GM12878 (cell line): ENCODE measurements around the gene ENO2. TPM values are rescaled to one million over a fixed set of nuclear protein-coding genes. Genes with fewer than 3 reads are reported as not detected.

ENCODE experiments used
- ATAC-seq: fragments of 200-7000 bp; cut with Tn5 transposase; 3 replicates; pipeline ENCODE4 v1.9.1; 2020; ENCODE audit warnings: mild to moderate bottlenecking, moderate library complexity
- BruUV-seq: library from RNA; stranded (reverse); fragments of 400-500 nt; replicated peaks from 2 replicates; lab custom pipeline; 2021; lab: Mats Ljungman, UMichigan
- CTCF ChIA-PET: fragments of 300-600 bp; sonication (Branson Sonifier 250); formaldehyde crosslinking; extraction: SDS; loops from one replicate; lab custom pipeline; 2021; ENCODE audit warnings: inconsistent platforms; lab: Yijun Ruan, JAX
- POLR2A ChIA-PET: fragments of 350-600 bp; formaldehyde crosslinking; extraction: SDS; loops from one replicate; lab custom pipeline; 2021; ENCODE audit warnings: inconsistent platforms; lab: Charles Lee
- RAD21 ChIA-PET: fragments of 300-600 bp; sonication (Branson Sonifier 250); formaldehyde crosslinking; loops from one replicate; lab custom pipeline; 2023; ENCODE audit warnings: antibody characterized with exemption; ENCODE audit not compliant: unreplicated experiment; lab: Charles Lee
- SMC1A ChIA-PET: fragments of 300-600 bp; sonication (Branson Sonifier 250); formaldehyde crosslinking; loops from one replicate; lab custom pipeline; 2023; ENCODE audit not compliant: unreplicated experiment, uncharacterized antibody; lab: Charles Lee
- DNase-seq: peaks from one replicate; pipeline ENCODE4 v3.0.0-alpha.2; 2011; ENCODE audit warnings: low read depth, low spot score
- FAIRE-seq: peaks from 3 replicates; lab custom pipeline; 2011; peaks lifted over from hg19 to GRCh38; lab: Jason Lieb, UNC
- H2AFZ ChIP-seq: 2 replicates; pipeline ENCODE4 v1.6.0; 2011; ENCODE audit warnings: low read depth, low read length, control low read depth; ENCODE audit not compliant: control insufficient read depth
- H3K27ac ChIP-seq: 2 replicates; pipeline ENCODE4 v1.5.1; 2011; ENCODE audit warnings: control low read depth; ENCODE audit not compliant: control insufficient read depth, insufficient read depth
- H3K27me3 ChIP-seq, 2 experiments: replicated peaks in 1 of 2; 2 replicates each; pipeline versions ENCODE4 v1.6.0 to v1.6.1; 2011; ENCODE audit warnings: low read length in 1 of 2; ENCODE audit not compliant: control insufficient read depth in 2 of 2, insufficient read depth in 2 of 2
- H3K36me3 ChIP-seq, 2 experiments: 2 replicates each; pipeline ENCODE4 v1.5.1; 2011; ENCODE audit warnings: low read length in 1 of 2; ENCODE audit not compliant: control insufficient read depth in 2 of 2, insufficient read depth in 2 of 2
- H3K4me1 ChIP-seq: 2 replicates; pipeline ENCODE4 v1.6.1; 2011; ENCODE audit warnings: mild to moderate bottlenecking, low read length, moderate library complexity, mixed read lengths; ENCODE audit not compliant: control insufficient read depth, insufficient read depth
- H3K4me2 ChIP-seq: 2 replicates; pipeline ENCODE4 v1.6.0; 2011; ENCODE audit warnings: control low read depth; ENCODE audit not compliant: control insufficient read depth, insufficient read depth
- H3K4me3 ChIP-seq: fragments of 200-600 bp; sonication (generic); 2 replicates; pipeline ENCODE4 v1.5.1; 2016
- H3K79me2 ChIP-seq: 2 replicates; pipeline ENCODE4 v1.6.0; 2011; ENCODE audit warnings: low read length; ENCODE audit not compliant: control insufficient read depth, insufficient read depth
- H3K9ac ChIP-seq: 2 replicates; pipeline ENCODE4 v1.8.0; 2011; ENCODE audit warnings: low read length, control low read depth, mixed read lengths; ENCODE audit not compliant: control insufficient read depth, insufficient read depth
- H3K9me3 ChIP-seq: replicated peaks from 3 replicates; pipeline ENCODE4 v1.5.1; 2011; ENCODE audit warnings: mild to moderate bottlenecking, low read length; ENCODE audit not compliant: control insufficient read depth, insufficient read depth
- H4K20me1 ChIP-seq: 2 replicates; pipeline ENCODE4 v1.6.0; 2011; ENCODE audit not compliant: control insufficient read depth, insufficient read depth
- CBX3 ChIP-seq: fragments of 200-600 bp; sonication (generic); IDR thresholded peaks from 2 replicates; pipeline ENCODE4 v1.6.1; 2016; ENCODE audit warnings: low read depth, borderline replicate concordance
- KAT2A ChIP-seq: conservative IDR thresholded peaks from 2 replicates; pipeline ENCODE4 v1.6.1; 2011; ENCODE audit warnings: low read depth, low read length; ENCODE audit not compliant: control insufficient read depth
- PBX3 ChIP-seq: IDR thresholded peaks from 2 replicates; pipeline ENCODE4 v1.6.1; 2011; ENCODE audit warnings: mild to moderate bottlenecking, low read depth, low read length, moderate library complexity; ENCODE audit not compliant: insufficient replicate concordance
- POLR2A ChIP-seq: IDR thresholded peaks from 2 replicates; pipeline ENCODE4 v1.6.1; 2011; ENCODE audit warnings: low read depth, mild to moderate bottlenecking, low read length
- ZSCAN29 ChIP-seq: fragments of 450-650 bp; IDR thresholded peaks from 2 replicates; pipeline ENCODE4 v1.6.1; 2017; ENCODE audit warnings: mild to moderate bottlenecking, moderate library complexity
- WGBS: methylation state at CpG from one replicate; pipeline ENCODE4 v1.1.6; 2016; ENCODE audit warnings: low lambda C conversion rate; ENCODE audit not compliant: insufficient replicate concordance, insufficient coverage; ENCODE audit errors: missing lambda C conversion rate; 5-methylcytosine and 5-hydroxymethylcytosine counted together
- in situ Hi-C: fragments of 300-500 bp; cut with MboI; formaldehyde crosslinking; loops from 9 replicates; pipeline ENCODE4 v1.14.3; 2018; ENCODE audit warnings: mixed read lengths
- intact Hi-C: fragments of 100-400 bp; cut with micrococcal nuclease; formaldehyde crosslinking; loops from one replicate; pipeline ENCODE4 v1.14.2; 2022; ENCODE audit not compliant: unreplicated experiment
- polyA plus RNA-seq, 11 experiments: library from polyadenylated mRNA; depleted of rRNA in 4 of 11; unstranded in 6 of 11; stranded (reverse) in 5 of 11; fragments of >200 nt; fragmentation: Nextera tagmentation in 4 of 11; fragmentation: Illumina TruSeq in 1 of 11; extraction: Ambion mirVana in 4 of 11; extraction: Trizol in 1 of 11; gene quantifications; 1 replicate in 1 of 11; 2 replicates in 10 of 11; pipeline versions ENCODE4 v1.2.1 to v1.2.3, GENCODE V29; 2011 to 2016; ENCODE audit warnings: inconsistent platforms in 2 of 11, missing spikeins in 2 of 11, low read depth in 1 of 11
- total RNA-seq, 4 experiments: library from RNA; depleted of rRNA in 3 of 4; stranded (reverse); fragments of >200 nt in 3 of 4; fragmentation: Illumina TruSeq in 1 of 4; extraction: Trizol in 1 of 4; gene quantifications; 2 replicates each; pipeline versions ENCODE4 v1.2.1 to v1.2.3, GENCODE V29; 2013 to 2021
- TF ChIP-seq, protein P1 (sequence below): fragments of 450-650 bp; IDR thresholded peaks from 2 replicates; pipeline ENCODE4 v1.6.1; 2017; ENCODE audit warnings: mild to moderate bottlenecking

The ENO2 gene
- total and polyA plus RNA-seq, 10 of the 15 experiments (the other 5 are each of a cell fraction or from before 2014, with no cell fraction given): 24.8 to 196 (median 43.1) TPM

GRCh38 chr12:6941782-6942181 is 27.4 kb downstream of the ENO2 start:
- H4K20me1 ChIP-seq: no peaks in the 10 kb centered on the region
- in situ Hi-C loops (no loop called here), intact Hi-C loops (no loop called here)
- CTCF ChIA-PET: interaction anchor here (0.7 to 8.6 kb wide), 4 partner anchors 17 to 69 kb away, joined by 3 to 111 read pairs (median 20); partner anchors contain the start of gene SPSB2
- H3K36me3 ChIP-seq: peaks cover 2 to 3% of the 10 kb centered on the region in 2 experiments; a peak in 1 of 4 replicates
- RAD21 ChIA-PET: interaction anchor here (5.6 kb wide), 1 partner anchor 16 kb away, joined by 45 read pairs; no protein-coding TSS in a partner anchor
- peaks cover 15% of the 10 kb centered on the region for H3K4me1 ChIP-seq
- POLR2A ChIA-PET: interaction anchor here (17.8 kb wide), 1 partner anchor 19 kb away, joined by 524 read pairs; no protein-coding TSS in a partner anchor
- ATAC-seq (no peak), FAIRE-seq (no peak), DNase-seq (no peak)
- SMC1A ChIA-PET: no interaction called here
- TF ChIP-seq CBX3 (no peak), POLR2A (0 out of 2 replicates have a peak, but pooled peaks have one; percentile 19)
- H3K27me3 ChIP-seq: no peaks in the 10 kb centered on the region
- BruUV-seq: no TSS peak
- no peak overlapping the region for H3K4me3 ChIP-seq
- 98% methylated on average over 9 of the region's 12 CpGs for WGBS
- H3K4me2 ChIP-seq: no peak overlapping the region
- no peak overlapping the region for H3K27ac ChIP-seq
- H2AFZ ChIP-seq: no peak overlapping the region
- peaks cover 31% of the 10 kb centered on the region for H3K79me2 ChIP-seq
- no peaks in the 10 kb centered on the region for H3K9me3 ChIP-seq
- no peak overlapping the region for H3K9ac ChIP-seq

DNA sequence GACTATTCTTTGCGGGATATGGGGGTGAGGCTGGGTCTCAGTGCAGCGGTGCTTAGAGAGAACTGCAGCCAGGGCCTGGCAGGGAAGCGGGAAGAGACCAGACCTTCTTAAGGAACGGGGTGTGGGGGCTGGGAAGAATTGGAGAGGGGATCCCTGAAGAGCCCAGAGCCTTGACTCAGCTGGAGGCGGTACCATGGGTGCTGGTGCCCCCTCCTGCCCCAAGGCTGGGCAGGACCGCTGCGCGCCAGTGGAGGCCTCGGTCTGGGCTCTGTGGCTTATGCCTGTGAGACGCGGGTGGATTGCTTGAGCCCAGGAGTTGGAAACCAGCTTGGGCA is 27.9 kb downstream of the ENO2 start:
- Histone ChIP-seq H4K20me1 (no peaks in the 10 kb centered on the region), H3K27me3 (no peaks in the 10 kb centered on the region), H3K9ac (no peak overlapping the region), H3K4me2 (no peak overlapping the region), H3K4me1 (peaks cover 20% of the 10 kb centered on the region), H3K79me2 (peaks cover 26% of the 10 kb centered on the region), H2AFZ (no peak overlapping the region)
- no peak for ATAC-seq
- ChIA-PET POLR2A (interaction anchor here (3.8 to 17.8 kb wide), 2 partner anchors 18 kb away, joined by 19 to 524 read pairs; no protein-coding TSS in a partner anchor), SMC1A (interaction anchor here (11.6 kb wide), 1 partner anchor 18 kb away, joined by 395 read pairs; no protein-coding TSS in a partner anchor), CTCF (interaction anchor here (11.6 kb wide), 1 partner anchor 18 kb away, joined by 645 read pairs; no protein-coding TSS in a partner anchor)
- DNase-seq: no peak
- WGBS: 96% methylated on average over 11 of the region's 11 CpGs
- no peak for FAIRE-seq
- BruUV-seq: no TSS peak
- no peak for TF ChIP-seq KAT2A
- TF ChIP-seq, protein P1, sequence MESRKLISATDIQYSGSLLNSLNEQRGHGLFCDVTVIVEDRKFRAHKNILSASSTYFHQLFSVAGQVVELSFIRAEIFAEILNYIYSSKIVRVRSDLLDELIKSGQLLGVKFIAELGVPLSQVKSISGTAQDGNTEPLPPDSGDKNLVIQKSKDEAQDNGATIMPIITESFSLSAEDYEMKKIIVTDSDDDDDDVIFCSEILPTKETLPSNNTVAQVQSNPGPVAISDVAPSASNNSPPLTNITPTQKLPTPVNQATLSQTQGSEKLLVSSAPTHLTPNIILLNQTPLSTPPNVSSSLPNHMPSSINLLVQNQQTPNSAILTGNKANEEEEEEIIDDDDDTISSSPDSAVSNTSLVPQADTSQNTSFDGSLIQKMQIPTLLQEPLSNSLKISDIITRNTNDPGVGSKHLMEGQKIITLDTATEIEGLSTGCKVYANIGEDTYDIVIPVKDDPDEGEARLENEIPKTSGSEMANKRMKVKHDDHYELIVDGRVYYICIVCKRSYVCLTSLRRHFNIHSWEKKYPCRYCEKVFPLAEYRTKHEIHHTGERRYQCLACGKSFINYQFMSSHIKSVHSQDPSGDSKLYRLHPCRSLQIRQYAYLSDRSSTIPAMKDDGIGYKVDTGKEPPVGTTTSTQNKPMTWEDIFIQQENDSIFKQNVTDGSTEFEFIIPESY: peak; percentile 51; the same call in 1 of the 2 replicates
- no peak for TF ChIP-seq ZSCAN29
- no peak for TF ChIP-seq PBX3
- TF ChIP-seq, all 136 proteins: peak for 1
- intact Hi-C loops (no loop called here), in situ Hi-C loops (no loop called here)
- no peak overlapping the region for H3K4me3 ChIP-seq
- H3K27ac ChIP-seq: no peak overlapping the region
- H3K9me3 ChIP-seq: no peaks in the 10 kb centered on the region
- RAD21 ChIA-PET: interaction anchor here (2.8 to 5.6 kb wide), 2 partner anchors 17 to 74 kb away, joined by 20 to 45 read pairs; partner anchors contain the start of gene TPI1
- peaks cover 2 to 3% of the 10 kb centered on the region in 2 experiments; a peak in 1 of 4 replicates for H3K36me3 ChIP-seq
